ENCODE data around the gene GRM3. TPM values are rescaled to one million over a fixed set of nuclear protein-coding genes. Genes with fewer than 3 reads are reported as not detected.

The GRM3 gene
- total RNA-seq, 1 donor, result not detected

GRCh38 chr7:86900886-86901285 is 257.2 kb downstream of the GRM3 start:
- Histone ChIP-seq H3K9me3 (ENCODE audit: low read depth, low read length) (no peaks in the 10 kb centered on the region), H3K4me3 (ENCODE audit: insufficient read depth, low read length) (no peak overlapping the region), H3K27ac (ENCODE audit: low read depth, low read length) (no peak overlapping the region), H4K20me1 (ENCODE audit: insufficient read depth, low read length) (no peaks in the 10 kb centered on the region), H3K36me3 (ENCODE audit: insufficient read depth, low read length) (no peaks in the 10 kb centered on the region), H2AFZ (ENCODE audit: low read length) (no peak overlapping the region), H3K27me3 (ENCODE audit: insufficient read depth, low read length) (no peaks in the 10 kb centered on the region), H3K79me2 (ENCODE audit: insufficient read depth, low read length) (no peaks in the 10 kb centered on the region), H3K4me1 (ENCODE audit: insufficient read depth, low read length) (no peaks in the 10 kb centered on the region), H3K4me2 (ENCODE audit: insufficient read depth, low read length) (no peak overlapping the region)
- TF ChIP-seq, protein P1, sequence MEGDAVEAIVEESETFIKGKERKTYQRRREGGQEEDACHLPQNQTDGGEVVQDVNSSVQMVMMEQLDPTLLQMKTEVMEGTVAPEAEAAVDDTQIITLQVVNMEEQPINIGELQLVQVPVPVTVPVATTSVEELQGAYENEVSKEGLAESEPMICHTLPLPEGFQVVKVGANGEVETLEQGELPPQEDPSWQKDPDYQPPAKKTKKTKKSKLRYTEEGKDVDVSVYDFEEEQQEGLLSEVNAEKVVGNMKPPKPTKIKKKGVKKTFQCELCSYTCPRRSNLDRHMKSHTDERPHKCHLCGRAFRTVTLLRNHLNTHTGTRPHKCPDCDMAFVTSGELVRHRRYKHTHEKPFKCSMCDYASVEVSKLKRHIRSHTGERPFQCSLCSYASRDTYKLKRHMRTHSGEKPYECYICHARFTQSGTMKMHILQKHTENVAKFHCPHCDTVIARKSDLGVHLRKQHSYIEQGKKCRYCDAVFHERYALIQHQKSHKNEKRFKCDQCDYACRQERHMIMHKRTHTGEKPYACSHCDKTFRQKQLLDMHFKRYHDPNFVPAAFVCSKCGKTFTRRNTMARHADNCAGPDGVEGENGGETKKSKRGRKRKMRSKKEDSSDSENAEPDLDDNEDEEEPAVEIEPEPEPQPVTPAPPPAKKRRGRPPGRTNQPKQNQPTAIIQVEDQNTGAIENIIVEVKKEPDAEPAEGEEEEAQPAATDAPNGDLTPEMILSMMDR (IDR thresholded peaks at IDR 0.05; ENCODE audit: extremely low read depth, low read depth, low read length), result no peak
- no peak for DNase-seq (ENCODE audit: insufficient read length, low spot score, missing footprints)

- H3K4me1 ChIP-seq (ENCODE audit: insufficient read depth, low read length), result no peaks in the 10 kb centered on the region
- H3K79me2 ChIP-seq (ENCODE audit: insufficient read depth, low read length), result no peaks in the 10 kb centered on the region
- DNase-seq (ENCODE audit: insufficient read length, low spot score, missing footprints), result no peak
- no peaks in the 10 kb centered on the region for H3K9me3 ChIP-seq (ENCODE audit: low read depth, low read length)
- H3K27me3 ChIP-seq (ENCODE audit: insufficient read depth, low read length), result no peaks in the 10 kb centered on the region
- TF ChIP-seq, protein P1 (IDR thresholded peaks at IDR 0.05; ENCODE audit: extremely low read depth, low read depth, low read length), result peak; percentile 56
- H3K4me2 ChIP-seq (ENCODE audit: insufficient read depth, low read length), result no peak overlapping the region
- no peaks in the 10 kb centered on the region for H3K36me3 ChIP-seq (ENCODE audit: insufficient read depth, low read length)
- H3K27ac ChIP-seq (ENCODE audit: low read depth, low read length), result no peak overlapping the region
- no peaks in the 10 kb centered on the region for H4K20me1 ChIP-seq (ENCODE audit: insufficient read depth, low read length)
- no peak overlapping the region for H2AFZ ChIP-seq (ENCODE audit: low read length)
- H3K4me3 ChIP-seq (ENCODE audit: insufficient read depth, low read length), result no peak overlapping the region
Measured at GRCh38 chr7:86904949-86905834, 261.5 kb downstream of the GRM3 start.

GRCh38 chr7:86908948-86909347 is 265.2 kb downstream of the GRM3 start:
- Histone ChIP-seq H3K4me3 (ENCODE audit: insufficient read depth, low read length) (no peak overlapping the region), H3K9me3 (ENCODE audit: low read depth, low read length) (no peaks in the 10 kb centered on the region), H3K4me2 (ENCODE audit: insufficient read depth, low read length) (no peak overlapping the region), H3K79me2 (ENCODE audit: insufficient read depth, low read length) (no peaks in the 10 kb centered on the region), H4K20me1 (ENCODE audit: insufficient read depth, low read length) (no peaks in the 10 kb centered on the region), H3K4me1 (ENCODE audit: insufficient read depth, low read length) (no peaks in the 10 kb centered on the region), H2AFZ (ENCODE audit: low read length) (no peak overlapping the region), H3K36me3 (ENCODE audit: insufficient read depth, low read length) (no peaks in the 10 kb centered on the region), H3K27ac (ENCODE audit: low read depth, low read length) (no peak overlapping the region), H3K27me3 (ENCODE audit: insufficient read depth, low read length) (no peaks in the 10 kb centered on the region)
- no peak for DNase-seq (ENCODE audit: insufficient read length, low spot score, missing footprints)
- TF ChIP-seq, protein P1 (IDR thresholded peaks at IDR 0.05; ENCODE audit: extremely low read depth, low read depth, low read length), result no peak

- Histone ChIP-seq H2AFZ (ENCODE audit: low read length) (no peak overlapping the region), H3K27ac (ENCODE audit: low read depth, low read length) (no peak overlapping the region), H3K4me3 (ENCODE audit: insufficient read depth, low read length) (no peak overlapping the region), H3K4me2 (ENCODE audit: insufficient read depth, low read length) (no peak overlapping the region), H3K27me3 (ENCODE audit: insufficient read depth, low read length) (no peaks in the 10 kb centered on the region), H3K36me3 (ENCODE audit: insufficient read depth, low read length) (no peaks in the 10 kb centered on the region), H4K20me1 (ENCODE audit: insufficient read depth, low read length) (no peaks in the 10 kb centered on the region), H3K9me3 (ENCODE audit: low read depth, low read length) (no peaks in the 10 kb centered on the region), H3K4me1 (ENCODE audit: insufficient read depth, low read length) (no peaks in the 10 kb centered on the region), H3K79me2 (ENCODE audit: insufficient read depth, low read length) (no peaks in the 10 kb centered on the region)
- TF ChIP-seq, protein P1 (IDR thresholded peaks at IDR 0.05; ENCODE audit: extremely low read depth, low read depth, low read length), result peak; percentile 8
- DNase-seq (ENCODE audit: insufficient read length, low spot score, missing footprints), result no peak
Measured at GRCh38 chr7:86911659-86912058, 267.9 kb downstream of the GRM3 start.

Measured in osteoblast (primary cell).